A549 (cell line): ENCODE data around the gene ATP10A. TPM values are rescaled to one million over a fixed set of nuclear protein-coding genes. Genes with fewer than 3 reads are reported as not detected.

Experiments
- ATAC-seq, 2 experiments: fragments of 200-7000 bp in 1 of 2; fragments of >200 bp in 1 of 2; cut with Nextera tagmentation in 1 of 2; cut with Tn5 transposase in 1 of 2; 3 replicates each; pipeline versions ENCODE4 v1.8.0 to v1.9.1; 2018 to 2020; ENCODE audit warnings: mild to moderate bottlenecking in 1 of 2, moderate library complexity in 1 of 2
- CTCF ChIA-PET: fragments of 300-600 bp; sonication (Branson Sonifier 250); formaldehyde crosslinking; extraction: SDS; loops from one replicate; lab custom pipeline; 2021; ENCODE audit warnings: antibody characterized with exemption, inconsistent platforms; lab: Yijun Ruan, JAX
- POLR2A ChIA-PET: fragments of 350-600 bp; formaldehyde crosslinking; extraction: SDS; loops from one replicate; lab custom pipeline; 2021; ENCODE audit warnings: antibody characterized with exemption, inconsistent platforms; lab: Yijun Ruan, JAX
- DNase-seq, 2 experiments: peaks; one replicate each; pipeline versions ENCODE4 v3.0.0 to v3.0.0-alpha.2; 2011 to 2016; ENCODE audit warnings: low read depth in 1 of 2, low spot score in 1 of 2
- FAIRE-seq: peaks from 2 replicates; lab custom pipeline; 2011; peaks lifted over from hg19 to GRCh38; lab: Jason Lieb, UNC
- H3K27ac ChIP-seq, 2 experiments: fragments of >200 bp; sonication (Bioruptor Twin); formaldehyde crosslinking; 3 replicates each; pipeline ENCODE4 v1.5.1; 2016 to 2017
- H3K4me1 ChIP-seq: fragments of >200 bp; sonication (Bioruptor Twin); formaldehyde crosslinking; 3 replicates; pipeline ENCODE4 v1.6.1; 2016
- H3K4me2 ChIP-seq: fragments of >200 bp; sonication (Bioruptor Twin); formaldehyde crosslinking; 3 replicates; pipeline ENCODE4 v1.6.1; 2016
- H3K4me3 ChIP-seq: fragments of >200 bp; sonication (Bioruptor Twin); formaldehyde crosslinking; 3 replicates; pipeline ENCODE4 v1.5.1; 2016
- H3K9me3 ChIP-seq: fragments of >200 bp; sonication (Bioruptor Twin); formaldehyde crosslinking; 3 replicates; pipeline ENCODE4 v1.6.1; 2016
- BCL3 ChIP-seq: fragments of >200 bp; sonication (Bioruptor Twin); formaldehyde crosslinking; IDR thresholded peaks from 3 replicates; pipeline ENCODE4 v1.6.1; 2016
- BHLHE40 ChIP-seq: IDR thresholded peaks from 2 replicates; pipeline ENCODE4 v1.6.1; 2012; ENCODE audit warnings: low read depth, low read length, inconsistent platforms
- CBX2 ChIP-seq: fragments of 200-600 bp; sonication (generic); IDR thresholded peaks from 2 replicates; pipeline ENCODE4 v1.6.1; 2016; ENCODE audit warnings: low read depth, mild to moderate bottlenecking, borderline replicate concordance
- CEBPB ChIP-seq, 2 experiments: fragments of >200 bp in 1 of 2; sonication (Bioruptor Twin) in 1 of 2; formaldehyde crosslinking in 1 of 2; IDR thresholded peaks; 2 replicates each; pipeline ENCODE4 v1.6.1; 2012 to 2016
- CHD4 ChIP-seq: fragments of 200-600 bp; sonication (generic); IDR thresholded peaks from 2 replicates; pipeline ENCODE4 v1.6.1; 2016; ENCODE audit warnings: antibody characterized with exemption, mild to moderate bottlenecking, borderline replicate concordance
- ELK1 ChIP-seq: fragments of 150-350 bp; IDR thresholded peaks from 2 replicates; pipeline ENCODE4 v1.6.1; 2014; ENCODE audit warnings: low read depth, mild to moderate bottlenecking, low read length
- FOSB ChIP-seq: fragments of 250-450 bp; sonication (Bioruptor Pico); IDR thresholded peaks from 2 replicates; pipeline ENCODE4 v1.5.0; 2020; ENCODE audit warnings: mild to moderate bottlenecking, moderate library complexity
- HES2 ChIP-seq: fragments of >200 bp; sonication (Bioruptor Twin); formaldehyde crosslinking; IDR thresholded peaks from 2 replicates; pipeline ENCODE4 v1.6.1; 2016
- HOXA7 ChIP-seq: fragments of 250-450 bp; sonication (Bioruptor Pico); IDR thresholded peaks from 2 replicates; pipeline ENCODE4 v1.5.0; 2020; ENCODE audit warnings: mild to moderate bottlenecking, moderate library complexity
- JUNB ChIP-seq: fragments of >200 bp; sonication (Bioruptor Twin); formaldehyde crosslinking; IDR thresholded peaks from 2 replicates; pipeline ENCODE4 v1.6.1; 2016
- KDM1A ChIP-seq: fragments of 200-600 bp; sonication (generic); IDR thresholded peaks from 2 replicates; pipeline ENCODE4 v1.6.1; 2016; ENCODE audit warnings: low read depth, mild to moderate bottlenecking
- MAX ChIP-seq: IDR thresholded peaks from 2 replicates; pipeline ENCODE4 v1.6.1; 2012
- MYC ChIP-seq: IDR thresholded peaks from 2 replicates; pipeline ENCODE4 v1.6.1; 2012; ENCODE audit warnings: mild to moderate bottlenecking, inconsistent platforms, low read length, improper control_type of control experiment, borderline replicate concordance
- NPAS2 ChIP-seq: fragments of 250-450 bp; sonication (Bioruptor Pico); IDR thresholded peaks from 2 replicates; pipeline ENCODE4 v1.8.0; 2022; ENCODE audit warnings: mild to moderate bottlenecking, moderate library complexity, borderline replicate concordance
- NR3C1 ChIP-seq: fragments of >200 bp; sonication (Bioruptor Twin); formaldehyde crosslinking; IDR thresholded peaks from 3 replicates; pipeline ENCODE4 v1.6.1; 2017
- PBX3 ChIP-seq: IDR thresholded peaks from 2 replicates; pipeline ENCODE4 v1.6.1; 2012
- POLR2A ChIP-seq: IDR thresholded peaks from 2 replicates; pipeline ENCODE4 v1.6.1; 2012; ENCODE audit warnings: mild to moderate bottlenecking, low read length
- RARB ChIP-seq: fragments of 250-450 bp; sonication (Bioruptor Pico); IDR thresholded peaks from 2 replicates; pipeline ENCODE4 v1.8.0; 2021; ENCODE audit warnings: mild to moderate bottlenecking, moderate library complexity
- TFCP2L1 ChIP-seq: fragments of 250-450 bp; sonication (Bioruptor Pico); IDR thresholded peaks from 2 replicates; pipeline ENCODE4 v1.5.0; 2021; ENCODE audit warnings: mild to moderate bottlenecking
- TP53 ChIP-seq: fragments of 250-450 bp; sonication (Bioruptor Pico); IDR thresholded peaks from 2 replicates; pipeline ENCODE4 v1.5.0; 2021; ENCODE audit warnings: mild to moderate bottlenecking, moderate library complexity
- WGBS: methylation state at CpG from one replicate; pipeline ENCODE4 v1.1.6; 2017; ENCODE audit errors: missing lambda C conversion rate; 5-methylcytosine and 5-hydroxymethylcytosine counted together
- polyA plus RNA-seq, 4 experiments: library from polyadenylated mRNA; depleted of rRNA in 3 of 4; stranded (reverse); fragments of >200 nt; fragmentation: RNase III in 1 of 4; extraction: RNeasy Plus Mini Kit Qiagen cat#74134 plus additional on column Dnase treatment in 1 of 4; gene quantifications; 2 replicates in 3 of 4; 3 replicates in 1 of 4; pipeline ENCODE4 v1.2.3, GENCODE V29; 2011 to 2017

ATP10A gene
- polyA plus RNA-seq, 2 of the 4 experiments (the other 2 are of a cell fraction): 5.9 to 7.6 TPM

- Histone ChIP-seq H3K4me3 (no peak overlapping the region), H3K4me2 (no peak overlapping the region), H3K4me1 (peaks cover 48% of the 10 kb centered on the region), H3K9me3 (no peaks in the 10 kb centered on the region), H3K27ac (peak overlapping the region in 1 of 2 experiments; percentile 91; a peak in 3 of 6 replicates)
- TF ChIP-seq CBX2 (no peak), TFCP2L1 (CRISPR knock-in tag) (no peak), MYC (no peak), CEBPB (IDR thresholded peaks at IDR 0.05) (no peak), RARB (no peak), KDM1A (no peak), HES2 (no peak), MAX (no peak)
- CTCF ChIA-PET: interaction anchor here (1.1 kb wide), 1 partner anchor 9 kb away, joined by 4 read pairs; no protein-coding TSS in a partner anchor
- DNase-seq (no peak), FAIRE-seq (no peak), ATAC-seq (no peak)
- POLR2A ChIA-PET: no interaction called here
- 25% methylated on average over 3 of the region's 3 CpGs for WGBS
Measured at GRCh38 chr15:25887870-25888269, 24.7 kb upstream of the ATP10A start.

- ChIA-PET CTCF (interaction anchor here (1.5 kb wide), 1 partner anchor 47 kb away, joined by 8 read pairs; no protein-coding TSS in a partner anchor), POLR2A (no interaction called here)
- Histone ChIP-seq H3K9me3 (no peaks in the 10 kb centered on the region), H3K4me3 (no peak overlapping the region), H3K27ac (peak overlapping the region; percentile 88 to 91; a peak in 5 of 6 replicates), H3K4me2 (no peak overlapping the region), H3K4me1 (peaks cover 49% of the 10 kb centered on the region)
- ATAC-seq: no peak
- WGBS: 59% methylated on average over 7 of the region's 7 CpGs
- TF ChIP-seq HES2 (no peak), ELK1 (no peak), POLR2A (no peak), MAX (no peak), NR3C1 (no peak), TP53 (CRISPR knock-in tag) (no peak), NPAS2 (CRISPR knock-in tag) (no peak), BCL3 (no peak), FOSB (CRISPR knock-in tag) (no peak), PBX3 (no peak), HOXA7 (CRISPR knock-in tag) (no peak), CHD4 (no peak), BHLHE40 (no peak), JUNB (no peak)
- FAIRE-seq: no peak
- DNase-seq: no peak
Measured at GRCh38 chr15:25886498-25887140, 23.5 kb upstream of the ATP10A start.
